Parathyroid adenoma (tissue), 2 donors: ENCODE data around the gene GNAI1.

Source experiments
- H2AFZ ChIP-seq: fragments of 300-600 bp; sonication (generic); one replicate; pipeline ENCODE4 v1.7.0; 2017; ENCODE audit warnings: antibody characterized with exemption, mild to moderate bottlenecking
- H3K27ac ChIP-seq: fragments of 300-600 bp; sonication (generic); one replicate; pipeline ENCODE4 v1.7.0; 2017
- H3K27me3 ChIP-seq: fragments of 300-600 bp; sonication (generic); one replicate; pipeline ENCODE4 v1.7.0; 2017; ENCODE audit warnings: low read length; ENCODE audit not compliant: control insufficient read depth, insufficient read depth
- H3K36me3 ChIP-seq: fragments of 300-600 bp; sonication (generic); one replicate; pipeline ENCODE4 v1.7.0; 2017; ENCODE audit warnings: low read length; ENCODE audit not compliant: control insufficient read depth, insufficient read depth
- H3K4me1 ChIP-seq: fragments of 300-600 bp; sonication (generic); one replicate; pipeline ENCODE4 v1.7.0; 2017; ENCODE audit warnings: control low read depth
- H3K4me2 ChIP-seq: fragments of 300-600 bp; sonication (generic); one replicate; pipeline ENCODE4 v1.7.0; 2017; ENCODE audit warnings: low read length
- H3K4me3 ChIP-seq: fragments of 300-600 bp; sonication (generic); one replicate; pipeline ENCODE4 v1.7.0; 2017; ENCODE audit warnings: low read depth, low read length
- H3K79me2 ChIP-seq: fragments of 300-600 bp; sonication (generic); one replicate; pipeline ENCODE4 v1.7.0; 2017; ENCODE audit warnings: control low read depth
- H3K9ac ChIP-seq: fragments of 300-600 bp; sonication (generic); one replicate; pipeline ENCODE4 v1.7.0; 2017; ENCODE audit warnings: mild to moderate bottlenecking
- H3K9me3 ChIP-seq: fragments of 300-600 bp; sonication (generic); one replicate; pipeline ENCODE4 v1.7.0; 2017; ENCODE audit warnings: low read length; ENCODE audit not compliant: control insufficient read depth
- TF ChIP-seq, protein P1 (sequence below): fragments of 300-600 bp; sonication (generic); IDR thresholded peaks from one replicate; pipeline ENCODE4 v1.7.0; 2017; ENCODE audit warnings: antibody characterized with exemption, mild to moderate bottlenecking
- donor health status: primary hyperparathyroidism.

The GNAI1 gene

GRCh38 chr7:80184693-80185092 is 50.1 kb downstream of the GNAI1 start:
- TF ChIP-seq, protein P1, sequence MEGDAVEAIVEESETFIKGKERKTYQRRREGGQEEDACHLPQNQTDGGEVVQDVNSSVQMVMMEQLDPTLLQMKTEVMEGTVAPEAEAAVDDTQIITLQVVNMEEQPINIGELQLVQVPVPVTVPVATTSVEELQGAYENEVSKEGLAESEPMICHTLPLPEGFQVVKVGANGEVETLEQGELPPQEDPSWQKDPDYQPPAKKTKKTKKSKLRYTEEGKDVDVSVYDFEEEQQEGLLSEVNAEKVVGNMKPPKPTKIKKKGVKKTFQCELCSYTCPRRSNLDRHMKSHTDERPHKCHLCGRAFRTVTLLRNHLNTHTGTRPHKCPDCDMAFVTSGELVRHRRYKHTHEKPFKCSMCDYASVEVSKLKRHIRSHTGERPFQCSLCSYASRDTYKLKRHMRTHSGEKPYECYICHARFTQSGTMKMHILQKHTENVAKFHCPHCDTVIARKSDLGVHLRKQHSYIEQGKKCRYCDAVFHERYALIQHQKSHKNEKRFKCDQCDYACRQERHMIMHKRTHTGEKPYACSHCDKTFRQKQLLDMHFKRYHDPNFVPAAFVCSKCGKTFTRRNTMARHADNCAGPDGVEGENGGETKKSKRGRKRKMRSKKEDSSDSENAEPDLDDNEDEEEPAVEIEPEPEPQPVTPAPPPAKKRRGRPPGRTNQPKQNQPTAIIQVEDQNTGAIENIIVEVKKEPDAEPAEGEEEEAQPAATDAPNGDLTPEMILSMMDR = no peak
- Histone ChIP-seq H3K27ac (no peak overlapping the region), H3K4me1 (no peaks in the 10 kb centered on the region), H2AFZ (no peak overlapping the region), H3K9me3 (no peaks in the 10 kb centered on the region), H3K36me3 (no peaks in the 10 kb centered on the region), H3K9ac (no peak overlapping the region), H3K79me2 (peaks cover 5% of the 10 kb centered on the region), H3K4me2 (no peak overlapping the region), H3K4me3 (no peak overlapping the region), H3K27me3 (no peaks in the 10 kb centered on the region)

DNA sequence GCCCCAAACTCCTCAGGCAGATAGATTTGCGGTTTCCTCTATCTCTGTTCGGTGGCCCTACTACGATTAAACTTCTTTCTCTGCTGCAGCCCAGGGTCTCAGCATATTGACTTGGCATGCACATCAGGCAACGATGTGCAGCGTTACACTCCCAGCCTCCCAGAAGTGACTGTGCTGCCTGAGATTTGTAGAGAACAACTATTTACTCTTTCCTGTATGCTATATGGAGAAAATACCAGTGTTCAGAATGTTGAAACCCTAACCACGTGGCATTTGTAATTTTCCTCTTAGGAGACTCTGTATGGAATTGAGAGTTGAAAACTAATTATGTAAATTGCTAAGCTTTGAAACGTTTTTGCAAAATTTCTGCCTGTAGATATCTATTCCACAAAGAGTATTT is 50.9 kb downstream of the GNAI1 start:
- H3K9ac ChIP-seq = no peak overlapping the region
- no peaks in the 10 kb centered on the region for H3K9me3 ChIP-seq
- H2AFZ ChIP-seq = no peak overlapping the region
- H3K27ac ChIP-seq = no peak overlapping the region
- H3K79me2 ChIP-seq = peaks cover 5% of the 10 kb centered on the region
- H3K4me1 ChIP-seq = no peaks in the 10 kb centered on the region
- no peak overlapping the region for H3K4me2 ChIP-seq
- no peaks in the 10 kb centered on the region for H3K36me3 ChIP-seq
- no peak overlapping the region for H3K4me3 ChIP-seq
- TF ChIP-seq, protein P1 = no peak
- no peaks in the 10 kb centered on the region for H3K27me3 ChIP-seq

DNA sequence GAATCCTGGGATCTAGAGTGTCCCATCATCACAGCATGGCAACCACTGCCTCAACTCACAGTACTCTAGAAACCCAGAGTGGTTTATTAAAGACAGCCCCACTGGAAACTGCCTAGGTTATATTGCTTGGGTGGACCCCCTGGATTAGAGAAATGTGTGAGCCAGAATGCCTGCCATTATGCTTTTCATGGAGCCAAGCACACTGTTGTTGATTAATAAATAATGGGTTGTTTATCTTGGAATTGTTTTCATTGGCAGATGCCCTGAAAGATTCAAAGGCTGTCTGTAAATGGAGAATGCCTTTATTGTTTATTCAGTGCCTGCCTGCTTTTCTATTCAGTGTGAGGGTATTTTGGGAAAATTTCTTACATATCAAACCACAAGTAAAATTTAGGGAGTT is 52.1 kb downstream of the GNAI1 start:
- Histone ChIP-seq H3K9me3 (no peaks in the 10 kb centered on the region), H3K4me1 (no peaks in the 10 kb centered on the region), H3K36me3 (no peaks in the 10 kb centered on the region), H3K9ac (no peak overlapping the region), H3K4me2 (no peak overlapping the region), H3K79me2 (peaks cover 5% of the 10 kb centered on the region), H2AFZ (no peak overlapping the region), H3K4me3 (no peak overlapping the region), H3K27me3 (no peaks in the 10 kb centered on the region), H3K27ac (no peak overlapping the region)
- TF ChIP-seq, protein P1 = no peak

DNA sequence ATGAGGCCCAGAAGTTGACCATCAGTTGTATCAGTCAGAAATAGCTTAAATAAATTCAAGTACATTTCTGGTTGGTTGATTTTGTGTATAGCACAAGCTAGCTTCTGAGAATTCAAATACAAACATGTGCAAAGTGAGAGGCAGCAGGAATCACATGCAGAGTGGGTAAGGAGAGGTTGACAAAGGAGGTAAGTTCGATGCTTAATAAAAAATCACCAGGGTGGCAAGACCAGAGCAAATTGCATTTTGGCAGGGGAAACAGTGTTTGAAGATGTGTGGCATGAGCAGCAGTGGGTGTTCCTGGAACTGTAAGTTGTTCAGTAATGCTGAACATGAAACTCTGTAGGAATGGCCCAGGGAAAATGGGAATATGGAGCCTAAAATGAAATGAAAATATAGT is 52.6 kb downstream of the GNAI1 start:
- TF ChIP-seq, protein P1 = no peak
- Histone ChIP-seq H3K9ac (no peak overlapping the region), H3K79me2 (no peaks in the 10 kb centered on the region), H3K4me1 (no peaks in the 10 kb centered on the region), H3K9me3 (no peaks in the 10 kb centered on the region), H3K4me3 (no peak overlapping the region), H3K27me3 (no peaks in the 10 kb centered on the region), H3K27ac (no peak overlapping the region), H3K36me3 (no peaks in the 10 kb centered on the region), H3K4me2 (no peak overlapping the region), H2AFZ (no peak overlapping the region)

DNA sequence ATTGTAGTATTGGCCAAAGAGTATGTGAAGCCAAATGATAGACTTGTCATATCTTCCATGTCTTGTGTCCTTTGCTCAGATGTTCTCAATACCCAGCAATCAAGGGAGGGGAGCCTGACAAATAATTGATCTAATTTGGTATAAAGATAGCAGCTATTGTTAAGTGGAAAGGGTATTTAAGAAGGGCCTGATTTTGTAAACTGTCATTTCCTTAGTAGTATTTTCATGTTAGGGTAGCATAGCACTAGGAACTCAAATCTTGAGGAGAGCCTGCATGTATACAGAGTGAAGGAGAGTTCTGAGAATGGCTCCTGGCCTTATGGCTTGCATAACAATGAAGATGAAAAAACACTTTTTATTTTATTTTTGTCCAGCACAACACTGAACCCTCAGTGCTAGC is 53.1 kb downstream of the GNAI1 start:
- H3K36me3 ChIP-seq = peaks cover 2% of the 10 kb centered on the region
- H3K79me2 ChIP-seq = no peaks in the 10 kb centered on the region
- H3K9me3 ChIP-seq = no peaks in the 10 kb centered on the region
- no peaks in the 10 kb centered on the region for H3K4me1 ChIP-seq
- TF ChIP-seq, protein P1 = no peak
- H3K9ac ChIP-seq = no peak overlapping the region
- H3K27me3 ChIP-seq = no peaks in the 10 kb centered on the region
- H3K4me3 ChIP-seq = no peak overlapping the region
- H3K4me2 ChIP-seq = no peak overlapping the region
- no peak overlapping the region for H2AFZ ChIP-seq
- H3K27ac ChIP-seq = no peak overlapping the region
